ENCODE data around the gene TEX2.
"Not testable (repeated sequence)": the region's sequence is repeated elsewhere in the genome, so short reads cannot be mapped to it uniquely, and the experiment has no call there.

Gene TEX2

DNA sequence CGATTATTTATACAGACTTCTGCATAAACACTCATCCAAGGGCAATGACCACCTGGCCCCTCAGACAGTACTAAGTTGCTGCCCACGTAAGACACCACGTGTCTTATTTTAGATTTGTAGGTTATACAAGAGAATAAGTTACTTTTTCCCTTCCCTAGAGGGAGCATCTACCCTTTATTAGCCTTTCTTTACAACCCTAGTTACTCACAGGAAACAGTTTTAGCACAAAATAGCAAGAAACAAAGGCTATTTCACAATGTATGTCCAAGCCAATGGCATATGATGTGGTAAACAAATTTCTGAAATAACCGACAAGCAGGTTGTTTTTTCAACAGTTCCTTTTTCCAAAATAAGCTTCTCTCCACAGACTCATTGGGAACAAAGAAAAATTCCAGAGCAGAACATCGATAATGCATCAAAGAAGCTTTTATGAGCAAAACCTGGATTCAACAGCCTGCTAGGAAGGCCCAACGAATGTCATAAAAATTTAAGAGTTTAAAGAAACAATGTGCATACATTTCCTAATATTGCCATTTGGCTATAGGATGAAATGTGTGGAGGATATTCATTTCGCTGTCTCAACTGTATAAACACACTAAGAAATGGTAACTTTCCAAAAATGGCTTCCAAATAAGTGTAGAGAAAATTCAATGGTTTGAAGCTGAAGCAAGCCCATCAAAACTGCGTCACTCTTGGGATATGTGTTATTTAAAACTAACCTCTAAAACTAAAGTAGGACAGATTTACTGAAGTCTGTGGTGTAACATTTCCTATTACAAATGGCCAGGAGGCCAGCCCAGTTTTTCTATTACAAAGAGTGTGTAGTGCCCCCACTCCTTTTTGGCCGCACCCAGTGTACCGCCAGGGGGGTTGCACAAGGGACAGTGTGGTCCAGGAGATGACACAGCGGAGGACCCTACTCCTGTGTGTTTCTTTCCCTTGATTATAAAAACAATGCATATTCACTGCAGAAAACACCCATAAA lies 82.7 kb downstream of the TEX2 start:
- DNase-seq (ENCODE audit: low read depth in 2 of 2), result no peak

DNA sequence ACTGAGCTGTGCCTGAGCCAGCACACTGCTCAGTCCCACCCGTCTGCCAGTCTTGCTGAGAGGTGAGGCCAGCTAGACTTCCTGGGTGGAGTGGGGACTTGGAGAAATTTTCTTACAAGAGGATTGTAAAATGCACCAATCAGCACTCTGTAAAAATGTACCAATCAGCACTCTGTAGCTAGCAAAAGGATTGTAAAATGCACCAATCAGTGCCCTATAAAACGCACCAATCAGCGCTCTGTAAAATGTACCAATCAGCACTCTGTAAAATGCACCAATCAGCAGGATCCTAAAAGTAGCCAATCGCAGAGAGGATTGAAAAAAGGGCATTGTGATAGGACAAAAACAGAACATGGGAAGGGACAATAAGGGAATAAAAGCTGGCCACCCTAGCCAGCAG lies 84.0 kb downstream of the TEX2 start:
- DNase-seq (ENCODE audit: low read depth in 2 of 2), result not testable (repeated sequence)

GRCh38 chr17:64178011-64178825 lies 84.8 kb downstream of the TEX2 start:
- no peak for DNase-seq (ENCODE audit: low read depth in 2 of 2)

- no peak for DNase-seq (ENCODE audit: low read depth in 2 of 2)
Measured at GRCh38 chr17:64177311-64178010, 85.6 kb downstream of the TEX2 start.

- DNase-seq (ENCODE audit: low read depth in 2 of 2), result no peak
Measured at GRCh38 chr17:64176556-64176955, 86.5 kb downstream of the TEX2 start.

GRCh38 chr17:64174686-64175456 lies 88.2 kb downstream of the TEX2 start:
- DNase-seq (ENCODE audit: low read depth in 2 of 2), result no peak

GRCh38 chr17:64173646-64174045 lies 89.4 kb downstream of the TEX2 start:
- DNase-seq (ENCODE audit: low read depth in 2 of 2), result no peak

GRCh38 chr17:64172510-64172909 lies 90.5 kb downstream of the TEX2 start:
- DNase-seq (ENCODE audit: low read depth in 2 of 2), result no peak

DNA sequence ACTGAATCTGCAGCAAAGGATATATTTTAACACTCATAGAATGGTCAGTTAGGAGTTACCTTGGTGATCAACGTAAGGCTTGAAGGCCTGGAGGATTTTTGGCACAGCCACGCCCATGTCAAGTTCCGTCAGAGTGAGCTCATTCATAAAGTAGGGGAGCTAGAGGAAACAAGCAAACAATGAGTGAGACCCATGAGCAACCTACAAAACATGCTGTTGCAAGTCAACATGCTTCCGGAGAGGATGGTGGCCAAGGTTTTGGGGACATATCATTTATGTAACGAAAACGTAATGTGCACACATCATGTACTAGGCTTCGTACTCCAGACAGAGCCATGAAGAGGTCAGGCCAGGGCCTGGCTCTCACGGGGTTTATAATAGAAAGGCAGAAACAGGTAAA lies 92.0 kb downstream of the TEX2 start:
- DNase-seq (ENCODE audit: low read depth in 2 of 2), result no peak

DNA sequence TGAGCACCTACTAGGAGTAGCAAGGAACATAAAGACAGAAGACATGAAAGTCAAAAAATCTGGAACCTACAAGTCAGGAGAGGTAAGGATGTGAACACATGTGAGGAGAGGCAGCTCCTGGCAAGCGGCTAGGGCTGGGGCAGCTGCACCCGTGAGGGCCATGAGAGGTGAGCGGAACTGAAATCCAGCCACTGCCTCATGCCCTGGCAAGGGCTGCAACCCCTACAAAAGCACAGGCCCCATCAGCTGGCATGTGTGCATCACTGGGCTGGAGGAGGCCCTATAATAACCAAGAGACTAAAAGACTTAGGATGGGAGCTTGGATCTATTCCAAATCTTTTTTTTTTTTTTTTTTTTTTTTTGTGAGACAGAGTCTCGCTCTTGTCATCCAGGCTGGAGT lies 92.8 kb downstream of the TEX2 start:
- no peak for DNase-seq (ENCODE audit: low read depth in 2 of 2)

GRCh38 chr17:64167666-64168065 lies 95.4 kb downstream of the TEX2 start:
- DNase-seq (ENCODE audit: low read depth in 2 of 2), result not testable (repeated sequence)

- DNase-seq (ENCODE audit: low read depth in 2 of 2), result no peak
Measured at GRCh38 chr17:64166876-64167275, 96.2 kb downstream of the TEX2 start.

DNA sequence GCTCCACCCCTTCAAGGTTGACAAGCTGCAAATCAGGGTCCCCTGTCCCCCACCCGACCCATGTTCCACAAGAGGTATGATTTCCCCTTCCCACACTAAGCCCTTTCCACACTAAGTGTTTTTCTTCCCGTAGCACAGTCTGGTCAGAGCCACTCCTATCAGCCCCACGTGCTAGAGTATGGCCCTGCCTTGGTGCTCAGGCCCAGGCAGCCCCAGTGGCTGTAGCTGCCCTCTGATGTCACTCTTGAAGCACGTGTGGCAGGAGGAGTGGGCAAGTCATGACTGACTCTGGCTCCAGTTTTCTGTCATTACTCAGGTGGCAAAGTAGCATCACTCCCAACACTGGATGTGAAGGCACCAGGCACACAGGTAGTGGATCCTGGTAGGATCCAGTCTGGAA lies 97.7 kb downstream of the TEX2 start:
- no peak for DNase-seq (ENCODE audit: low read depth in 2 of 2)

GRCh38 chr17:64164596-64165285 lies 98.3 kb downstream of the TEX2 start:
- no peak for DNase-seq (ENCODE audit: low read depth in 2 of 2)

GRCh38 chr17:64163468-64163867 lies 99.6 kb downstream of the TEX2 start:
- no peak for DNase-seq (ENCODE audit: low read depth in 2 of 2)

GRCh38 chr17:64162554-64162953 lies 100.5 kb downstream of the TEX2 start:
- DNase-seq (ENCODE audit: low read depth in 2 of 2), result no peak

DNA sequence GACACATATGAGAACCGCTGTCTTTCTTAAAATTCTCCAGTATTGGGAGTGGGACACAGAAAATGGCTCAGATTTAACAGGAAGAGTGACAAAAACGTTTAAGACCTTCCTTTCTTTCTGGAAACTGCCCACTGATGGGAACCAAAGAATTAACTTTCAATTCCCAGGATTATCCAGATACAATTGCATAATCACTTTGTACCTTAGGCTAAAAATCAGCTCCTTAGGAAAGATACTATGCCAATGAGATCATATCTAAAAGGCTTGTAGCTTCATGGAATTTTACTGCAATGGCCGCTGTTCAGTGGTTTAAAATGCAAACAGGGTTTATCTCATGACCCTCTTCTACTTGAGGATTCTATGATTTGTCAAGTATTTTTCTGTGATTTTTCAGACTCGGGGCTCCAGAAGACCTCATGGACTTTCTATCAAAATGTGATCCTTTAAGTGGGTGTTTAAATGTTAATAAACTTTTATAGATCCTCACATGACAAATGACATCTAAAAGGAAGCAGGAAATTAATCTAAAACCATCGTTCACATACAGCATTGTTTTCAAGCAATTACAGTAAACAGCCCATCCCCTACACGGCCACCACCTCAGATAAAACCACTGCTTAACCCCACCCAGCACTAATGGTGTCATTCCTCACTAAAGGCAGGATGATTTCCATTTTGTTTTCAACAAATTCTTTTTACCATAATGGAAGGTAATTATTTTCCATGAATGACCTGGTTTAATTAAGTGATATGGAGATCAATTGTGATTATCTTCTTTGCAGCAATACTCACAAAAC lies 101.5 kb downstream of the TEX2 start:
- DNase-seq (ENCODE audit: low read depth in 2 of 2), result no peak

- DNase-seq (ENCODE audit: low read depth in 2 of 2), result no peak
Measured at GRCh38 chr17:64160378-64160777, 102.7 kb downstream of the TEX2 start.

DNA sequence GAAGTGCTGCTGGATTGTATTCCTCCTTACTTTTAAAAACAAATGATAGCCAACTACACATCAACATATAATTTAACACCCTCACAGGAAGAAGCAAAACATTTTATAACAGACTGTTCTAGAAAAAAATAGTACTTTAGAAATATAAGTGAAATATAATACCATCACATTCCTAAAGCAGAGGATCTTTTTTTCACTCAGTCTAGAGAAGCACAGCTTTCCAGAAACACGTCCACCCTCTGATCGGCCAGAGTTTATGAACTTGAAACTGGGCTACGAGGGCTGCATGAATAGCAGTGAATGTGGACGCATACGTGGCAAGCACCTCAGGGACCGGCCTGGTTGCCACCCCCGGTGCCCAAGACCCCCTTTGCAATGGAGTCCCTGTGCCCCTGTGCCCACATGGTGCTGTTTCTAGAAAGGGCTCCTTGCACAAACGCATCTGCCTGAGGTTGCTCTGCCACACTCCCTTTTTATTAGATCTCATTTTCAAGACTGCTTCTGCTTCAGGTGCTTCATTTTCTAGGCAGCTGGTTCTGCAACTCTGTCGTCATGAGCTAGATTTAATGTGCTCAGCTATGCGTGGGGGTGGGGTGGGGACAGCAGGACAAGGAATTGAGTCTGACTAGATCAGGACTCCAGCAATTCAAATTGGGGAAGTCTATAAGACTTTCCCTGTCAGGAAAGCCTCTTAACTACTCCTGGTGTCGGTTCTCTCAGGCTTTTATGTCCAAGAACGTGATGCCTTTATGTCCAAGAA lies 104.0 kb downstream of the TEX2 start:
- no peak for DNase-seq (ENCODE audit: low read depth in 2 of 2)

Measured in stimulated activated CD8-positive, alpha-beta memory T cell treated with anti-CD3 and anti-CD28 coated beads, Interleukin-2, amount 100 ng/mL, for 1 hour (primary cell).